ENCODE results near the gene TRIM63. TPM values are rescaled to one million over a fixed set of nuclear protein-coding genes. Genes with fewer than 3 reads are reported as not detected.

The TRIM63 gene
- total RNA-seq, 1 experiment from 2014 or later: not detected

- Histone ChIP-seq H3K36me3 (ENCODE audit: control insufficient read depth, insufficient read depth, low read length) (no peaks in the 10 kb centered on the region), H3K4me3 (ENCODE audit: low read depth in 2 of 2, low read length in 2 of 2) (no peak overlapping the region), H3K4me1 (ENCODE audit: control insufficient read depth, insufficient read depth, low read length) (no peaks in the 10 kb centered on the region; the same call in 1 of the 2 replicates), H3K27me3 (ENCODE audit: control insufficient read depth, insufficient read depth, low read length) (no peaks in the 10 kb centered on the region), H3K9me3 (ENCODE audit: control insufficient read depth, insufficient read depth, low read depth, low read length) (no peaks in the 10 kb centered on the region), H3K27ac (ENCODE audit: low read length) (no peak overlapping the region)
- no peak for TF ChIP-seq CTCF (IDR thresholded peaks at IDR 0.05)
- TF ChIP-seq SIN3A (IDR thresholded peaks at IDR 0.05; ENCODE audit: borderline replicate concordance, insufficient read depth, low read depth, low read length): no peak
- TF ChIP-seq TCF7L2 (IDR thresholded peaks at IDR 0.05; ENCODE audit: low read depth, low read length): no peak
- TF ChIP-seq POLR2AphosphoS5 (IDR thresholded peaks at IDR 0.05; ENCODE audit: low read depth, low read length): no peak
- no peak for TF ChIP-seq REST (IDR thresholded peaks at IDR 0.05; ENCODE audit: insufficient read depth in 1 of 2, low read depth in 2 of 2, low read length in 1 of 2)
- in situ Hi-C loops (cut with HindIII; ENCODE audit: low pct_unique_long_range_greater_than_20kb, low sequenced_read_pairs): no loop called here
- ATAC-seq (no peak), DNase-seq (ENCODE audit: low read depth, low spot score) (no peak)
- no TSS peak for BruUV-seq (replicated peaks)
- ChIA-PET CTCF (no interaction called here), POLR2A (no interaction called here)
- intact Hi-C loops (cut with micrococcal nuclease; ENCODE audit: unreplicated experiment): no loop called here
Measured at GRCh38 chr1:26059906-26060305, 7.5 kb downstream of the TRIM63 start.

- BruUV-seq (replicated peaks): no TSS peak
- CTCF ChIA-PET: no interaction called here
- H3K4me3 ChIP-seq (ENCODE audit: low read depth in 2 of 2, low read length in 2 of 2): no peak overlapping the region
- H3K36me3 ChIP-seq (ENCODE audit: control insufficient read depth, insufficient read depth, low read length): no peaks in the 10 kb centered on the region
- H3K4me1 ChIP-seq (ENCODE audit: control insufficient read depth, insufficient read depth, low read length): no peaks in the 10 kb centered on the region; the same call in 1 of the 2 replicates
- H3K9me3 ChIP-seq (ENCODE audit: control insufficient read depth, insufficient read depth, low read depth, low read length): no peaks in the 10 kb centered on the region
- ATAC-seq (no peak), DNase-seq (ENCODE audit: low read depth, low spot score) (no peak)
- H3K27me3 ChIP-seq (ENCODE audit: control insufficient read depth, insufficient read depth, low read length): no peaks in the 10 kb centered on the region
- POLR2A ChIA-PET: interaction anchor here (0.7 to 0.9 kb wide), 2 partner anchors 8 to 70 kb away, joined by 3 to 8 read pairs; no protein-coding TSS in a partner anchor
- in situ Hi-C loops (cut with HindIII; ENCODE audit: low pct_unique_long_range_greater_than_20kb, low sequenced_read_pairs): no loop called here
- H3K27ac ChIP-seq (ENCODE audit: low read length): no peak overlapping the region
- intact Hi-C loops (cut with micrococcal nuclease; ENCODE audit: unreplicated experiment): no loop called here
- TF ChIP-seq POLR2AphosphoS5 (IDR thresholded peaks at IDR 0.05; ENCODE audit: low read depth, low read length): no peak
- no peak for TF ChIP-seq REST (IDR thresholded peaks at IDR 0.05; ENCODE audit: insufficient read depth in 1 of 2, low read depth in 2 of 2, low read length in 1 of 2)
- TF ChIP-seq SIN3A (IDR thresholded peaks at IDR 0.05; ENCODE audit: borderline replicate concordance, insufficient read depth, low read depth, low read length): no peak
- TF ChIP-seq CTCF (IDR thresholded peaks at IDR 0.05): no peak
- no peak for TF ChIP-seq TCF7L2 (IDR thresholded peaks at IDR 0.05; ENCODE audit: low read depth, low read length)
Measured at GRCh38 chr1:26058052-26058595, 9.3 kb downstream of the TRIM63 start.

All from Panc1 (cell line).